MCF 10A (cell line): ENCODE data around the gene USH1G. TPM values are rescaled to one million over a fixed set of nuclear protein-coding genes. Genes with fewer than 3 reads are reported as not detected.

Source experiments
- BruUV-seq: library from RNA; stranded (reverse); fragments of 400-500 nt; replicated peaks from 2 replicates; lab custom pipeline; 2021; lab: Mats Ljungman, UMichigan
- CTCF ChIA-PET: fragments of 300-600 bp; sonication (Branson Sonifier 250); formaldehyde crosslinking; extraction: SDS; loops from one replicate; lab custom pipeline; 2021; ENCODE audit warnings: antibody characterized with exemption, inconsistent platforms; lab: Yijun Ruan, JAX
- POLR2A ChIA-PET: fragments of 300-600, 350-650 bp; sonication (Branson Sonifier 250); formaldehyde crosslinking; extraction: SDS; loops from one replicate; lab custom pipeline; 2020; ENCODE audit warnings: antibody characterized with exemption, inconsistent platforms; lab: Yijun Ruan, JAX
- DNase-seq: peaks from one replicate; pipeline ENCODE4 v3.0.0-alpha.2; 2018; ENCODE audit not compliant: unreplicated experiment
- H3K27ac Mint-ChIP-seq: one replicate; pipeline ENCODE4 v1.8.0; 2022; ENCODE audit warnings: mild to moderate bottlenecking, low read depth, mixed read lengths; ENCODE audit not compliant: unreplicated experiment
- H3K27me3 Mint-ChIP-seq: one replicate; pipeline ENCODE4 v1.8.0; 2022; ENCODE audit warnings: mixed read lengths; ENCODE audit not compliant: insufficient read depth, unreplicated experiment
- H3K36me3 Mint-ChIP-seq: one replicate; pipeline ENCODE4 v1.8.0; 2022; ENCODE audit warnings: mild to moderate bottlenecking, moderate library complexity, mixed read lengths; ENCODE audit not compliant: insufficient read depth, unreplicated experiment
- H3K4me1 Mint-ChIP-seq: one replicate; pipeline ENCODE4 v1.8.0; 2022; ENCODE audit warnings: mixed read lengths; ENCODE audit not compliant: insufficient read depth, unreplicated experiment
- H3K4me3 Mint-ChIP-seq: one replicate; pipeline ENCODE4 v1.8.0; 2022; ENCODE audit warnings: mild to moderate bottlenecking, moderate library complexity, mixed read lengths; ENCODE audit not compliant: unreplicated experiment
- H3K9me3 Mint-ChIP-seq: one replicate; pipeline ENCODE4 v1.8.0; 2022; ENCODE audit warnings: mixed read lengths; ENCODE audit not compliant: unreplicated experiment
- CTCF ChIP-seq: fragments of 200-600 bp; IDR thresholded peaks from one replicate; pipeline ENCODE4 v1.8.0; 2022; ENCODE audit warnings: antibody characterized with exemption, mild to moderate bottlenecking; ENCODE audit not compliant: unreplicated experiment
- intact Hi-C: fragments of 100-400 bp; cut with micrococcal nuclease; formaldehyde crosslinking; loops from 2 replicates; pipeline ENCODE4 v1.14.1; 2022
- total RNA-seq: library from RNA; stranded (reverse); gene quantifications from 2 replicates; pipeline ENCODE4 v1.2.3, GENCODE V29; 2022

Gene USH1G
- total RNA-seq, 1 experiment from 2014 or later, result not detected

DNA sequence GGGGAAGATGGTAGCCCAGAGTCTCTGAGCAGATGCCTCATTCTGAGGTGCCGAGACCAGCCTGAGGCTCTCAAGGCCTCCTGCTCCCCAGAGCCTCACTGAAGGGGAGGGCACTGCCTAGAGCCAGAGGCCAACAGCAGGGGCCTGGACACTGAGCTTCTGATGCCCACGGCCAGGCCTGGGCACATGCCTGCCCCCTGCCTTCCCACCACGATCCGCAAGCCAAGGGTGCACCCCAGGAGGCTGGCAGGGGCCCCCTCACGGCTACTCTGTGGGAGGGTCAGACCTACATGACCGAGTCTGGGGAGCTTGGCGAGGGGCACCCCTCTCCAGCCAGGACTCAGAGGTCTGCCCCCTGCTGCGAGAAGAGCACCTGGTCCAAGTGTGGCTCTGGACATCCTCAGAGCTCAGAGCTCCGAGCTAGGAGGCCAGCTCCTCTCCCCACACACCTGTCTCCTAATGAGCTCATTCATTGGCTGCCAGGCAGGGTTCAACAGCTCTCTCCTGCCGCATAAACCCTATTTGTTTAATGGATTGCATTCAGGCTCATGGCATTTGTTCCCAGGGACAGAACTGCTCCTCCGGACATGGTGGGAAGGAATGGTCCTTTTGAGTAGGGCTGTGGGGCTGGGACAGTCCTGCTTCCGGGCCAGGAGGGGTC, 26.5 kb upstream of the USH1G start:
- no peak for TF ChIP-seq CTCF
- peaks cover 5% of the 10 kb centered on the region for H3K4me1 Mint-ChIP-seq
- BruUV-seq, result no TSS peak
- POLR2A ChIA-PET, result interaction anchor here (0.5 to 0.9 kb wide), 2 partner anchors 12 to 25 kb away, joined by 3 to 5 read pairs; no protein-coding TSS in a partner anchor
- H3K27ac Mint-ChIP-seq, result no peak overlapping the region
- no peaks in the 10 kb centered on the region for H3K9me3 Mint-ChIP-seq
- CTCF ChIA-PET, result interaction anchor here (1.4 to 3.6 kb wide), 2 partner anchors 9 to 12 kb away, joined by 4 to 16 read pairs; no protein-coding TSS in a partner anchor
- intact Hi-C loops, result no loop called here
- H3K27me3 Mint-ChIP-seq, result no peaks in the 10 kb centered on the region
- H3K4me3 Mint-ChIP-seq, result no peak overlapping the region
- H3K36me3 Mint-ChIP-seq, result no peaks in the 10 kb centered on the region
- no peak for DNase-seq

GRCh38 chr17:74947041-74947754, 24.1 kb upstream of the USH1G start:
- ChIA-PET POLR2A (no interaction called here), CTCF (interaction anchor here (0.6 to 3.6 kb wide), 4 partner anchors 10 to 514 kb away, joined by 4 to 16 read pairs (median 5); no protein-coding TSS in a partner anchor)
- no peak overlapping the region for H3K27ac Mint-ChIP-seq
- peaks cover 20% of the 10 kb centered on the region for H3K4me1 Mint-ChIP-seq
- BruUV-seq, result no TSS peak
- TF ChIP-seq CTCF, result no peak
- no peak for DNase-seq
- H3K9me3 Mint-ChIP-seq, result no peaks in the 10 kb centered on the region
- H3K27me3 Mint-ChIP-seq, result no peaks in the 10 kb centered on the region
- H3K4me3 Mint-ChIP-seq, result no peak overlapping the region
- intact Hi-C loops, result no loop called here
- no peaks in the 10 kb centered on the region for H3K36me3 Mint-ChIP-seq

GRCh38 chr17:74946641-74947040, 23.6 kb upstream of the USH1G start:
- no TSS peak for BruUV-seq
- ChIA-PET POLR2A (interaction anchor here (0.8 kb wide), 1 partner anchor 160 kb away, joined by 4 read pairs; no protein-coding TSS in a partner anchor), CTCF (interaction anchor here (1.2 to 3.6 kb wide), 3 partner anchors 11 to 15 kb away, joined by 6 to 16 read pairs (median 6); no protein-coding TSS in a partner anchor)
- Mint-ChIP-seq H3K36me3 (no peaks in the 10 kb centered on the region), H3K27me3 (no peaks in the 10 kb centered on the region), H3K9me3 (no peaks in the 10 kb centered on the region), H3K27ac (no peak overlapping the region), H3K4me1 (peaks cover 20% of the 10 kb centered on the region), H3K4me3 (no peak overlapping the region)
- DNase-seq, result no peak
- TF ChIP-seq CTCF, result no peak
- intact Hi-C loops, result no loop called here

DNA sequence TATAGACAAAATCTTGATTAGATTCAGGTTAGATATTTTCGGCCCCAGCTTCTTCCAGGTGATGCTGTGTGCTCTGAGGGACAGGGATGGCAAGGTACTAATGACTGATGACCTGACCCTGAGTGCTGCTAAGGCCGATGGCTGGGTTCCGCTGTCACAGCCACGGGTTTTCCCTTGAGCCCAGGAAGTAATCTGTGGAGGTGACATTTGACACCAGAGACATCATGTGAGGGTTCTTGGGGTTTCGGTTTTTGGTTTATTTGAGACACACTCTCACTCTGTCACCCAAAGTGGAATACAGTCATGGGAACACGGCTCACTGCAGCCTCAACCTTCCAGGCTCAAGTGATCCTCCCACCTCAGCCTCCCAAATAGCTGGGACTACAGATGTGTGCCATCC, 22.5 kb upstream of the USH1G start:
- ChIA-PET POLR2A (interaction anchor here (0.7 to 2.0 kb wide), 2 partner anchors 11 to 16 kb away, joined by 3 to 6 read pairs; no protein-coding TSS in a partner anchor), CTCF (interaction anchor here (1.2 to 1.3 kb wide), 2 partner anchors 12 to 16 kb away, joined by 6 read pairs; no protein-coding TSS in a partner anchor)
- no TSS peak for BruUV-seq
- no peaks in the 10 kb centered on the region for H3K27me3 Mint-ChIP-seq
- H3K4me1 Mint-ChIP-seq, result peaks cover 20% of the 10 kb centered on the region
- no peaks in the 10 kb centered on the region for H3K36me3 Mint-ChIP-seq
- no peak for TF ChIP-seq CTCF
- no peak for DNase-seq
- intact Hi-C loops, result loop anchor here (2.0 kb wide), 1 partner anchor 73 kb away; the partner anchor contains the start of gene FDXR
- no peak overlapping the region for H3K4me3 Mint-ChIP-seq
- no peaks in the 10 kb centered on the region for H3K9me3 Mint-ChIP-seq
- peak overlapping the region; percentile 83 for H3K27ac Mint-ChIP-seq
